Stimulated activated CD4-positive, alpha-beta T cell treated with anti-CD3 and anti-CD28 coated beads, Interleukin-12 subunit alpha, Interleukin-12 subunit beta, amount 100 ng/mL, for 4 hours (primary cell): Measurements from ENCODE around the gene PBX1.

ENCODE experiments used
- DNase-seq: peaks from one replicate; pipeline ENCODE4 v3.0.0-alpha.2; 2020

PBX1 gene

GRCh38 chr1:164564378-164564777 is 5.4 kb downstream of the PBX1 start:
- DNase-seq: no peak

- DNase-seq: no peak
Observed at GRCh38 chr1:164565357-164565756, 6.4 kb downstream of the PBX1 start.

DNA sequence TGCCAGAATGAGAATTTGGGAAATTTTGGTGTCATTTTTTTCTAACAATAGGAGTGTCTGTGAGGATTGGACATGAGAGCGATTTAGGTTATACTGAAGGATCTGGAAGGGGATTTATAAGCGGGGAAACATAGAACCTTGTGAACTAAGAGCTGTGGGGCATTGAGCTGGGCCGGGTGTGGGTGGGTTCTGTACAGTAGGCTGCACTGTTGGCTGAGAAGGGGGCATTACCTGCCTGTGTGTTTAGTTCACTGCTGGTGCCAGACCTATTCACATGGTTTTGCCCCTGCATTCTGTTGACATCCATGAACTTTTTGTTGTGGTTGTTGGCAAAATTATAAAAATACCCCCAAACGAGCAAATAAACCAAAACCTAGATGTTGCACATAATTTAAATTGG is 8.8 kb downstream of the PBX1 start:
- no peak for DNase-seq

- DNase-seq: no peak
Observed at GRCh38 chr1:164569241-164569640, 10.3 kb downstream of the PBX1 start.

DNA sequence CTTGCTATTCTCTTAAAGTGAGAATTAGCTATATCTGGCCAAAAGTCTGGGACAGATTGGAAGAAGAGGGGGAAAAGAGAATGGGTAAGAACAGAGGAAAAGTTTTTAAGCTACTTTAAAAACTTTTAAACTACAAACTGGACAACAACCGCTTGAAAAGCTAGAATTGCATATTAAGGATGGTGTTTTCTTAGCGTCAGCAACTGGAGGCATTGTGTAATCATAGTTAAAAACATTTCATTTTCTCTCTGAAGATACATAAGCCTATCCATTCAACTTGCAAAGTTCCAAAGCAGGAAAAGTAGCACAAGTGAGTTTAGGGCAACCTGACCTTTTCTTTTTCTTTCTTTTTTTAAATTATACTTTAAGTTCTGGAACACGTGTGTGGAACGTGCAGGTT is 10.9 kb downstream of the PBX1 start:
- DNase-seq: no peak

GRCh38 chr1:164571333-164571732 is 12.3 kb downstream of the PBX1 start:
- no peak for DNase-seq

DNA sequence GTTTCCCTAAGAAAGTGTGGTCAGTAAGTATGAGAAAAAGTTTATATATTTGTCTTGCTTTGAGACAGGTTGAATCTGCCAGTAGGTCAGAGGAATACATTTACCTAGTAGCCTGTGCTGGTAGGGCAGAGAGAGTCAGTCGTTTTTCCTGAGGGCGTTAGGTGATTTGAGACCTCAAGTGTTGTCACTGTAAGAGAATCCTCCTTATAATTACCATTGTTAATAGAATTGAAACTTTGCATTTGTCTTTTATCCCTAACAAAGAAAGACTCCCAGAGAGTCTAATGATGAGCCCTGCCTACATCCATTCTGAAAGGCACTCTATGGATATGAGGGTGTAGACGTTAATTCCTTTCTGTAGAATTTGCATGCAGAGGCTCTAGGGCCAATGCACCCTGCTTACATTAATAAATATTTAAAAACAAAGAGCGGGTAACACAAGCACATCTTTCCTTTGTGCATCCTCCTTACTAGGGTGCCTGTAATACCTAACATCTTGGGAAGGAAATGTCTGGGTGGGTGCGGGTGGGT is 16.4 kb downstream of the PBX1 start:
- no peak for DNase-seq

GRCh38 chr1:164576291-164577271 is 17.6 kb downstream of the PBX1 start:
- no peak for DNase-seq

DNA sequence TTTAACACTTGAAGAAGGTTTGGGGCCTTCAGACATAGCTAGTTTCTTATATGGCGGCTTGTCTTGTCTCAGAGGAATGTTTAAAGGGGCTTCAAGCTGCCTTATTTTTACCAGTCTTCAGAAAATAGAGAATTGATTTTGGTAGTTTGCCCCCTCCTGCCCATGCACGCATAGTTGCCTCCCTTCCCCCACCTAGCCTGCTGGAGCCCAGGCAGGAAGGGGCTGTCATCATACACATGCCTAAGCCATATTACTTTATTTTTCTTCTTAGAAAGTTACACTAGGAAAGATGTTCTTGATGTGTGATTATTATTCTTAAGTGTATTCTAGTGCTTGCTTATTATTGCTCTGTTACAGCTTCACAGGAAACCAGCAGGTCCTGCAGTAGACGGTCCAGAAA is 18.3 kb downstream of the PBX1 start:
- DNase-seq: no peak

DNA sequence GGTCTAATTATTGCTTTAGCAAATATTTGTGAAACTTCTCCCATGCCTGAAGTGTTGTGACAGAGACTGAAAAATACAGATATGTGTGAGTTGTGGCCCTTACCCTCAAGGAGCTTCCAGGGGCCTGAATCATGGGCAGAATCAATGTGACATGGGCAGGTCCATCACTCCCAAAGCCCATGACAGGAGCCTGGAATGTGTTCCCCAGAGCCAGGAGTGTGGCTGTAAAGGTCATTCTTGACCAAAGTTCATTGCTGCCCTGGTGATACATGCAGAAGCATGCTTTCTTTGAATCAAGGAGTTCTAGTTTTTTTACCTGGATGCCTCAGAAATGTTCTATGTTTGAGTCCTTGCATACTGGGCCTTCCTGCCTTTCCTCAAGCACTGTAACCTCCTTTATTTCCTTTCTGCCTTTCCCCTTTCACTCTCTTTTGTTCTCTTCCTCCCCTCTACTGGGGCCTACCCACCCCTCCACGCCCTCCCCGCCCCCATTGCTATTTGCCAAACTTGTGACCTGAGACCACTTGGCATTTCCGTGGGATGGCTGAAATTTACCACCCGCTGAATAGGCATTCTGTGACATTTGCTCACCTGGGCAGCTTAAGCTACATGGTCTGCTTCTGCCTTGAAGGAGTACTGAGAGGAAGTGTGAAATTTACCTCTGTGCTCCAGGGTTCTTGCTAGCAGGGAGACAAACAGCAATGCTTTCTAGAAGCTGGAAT is 19.7 kb downstream of the PBX1 start:
- DNase-seq: no peak

DNA sequence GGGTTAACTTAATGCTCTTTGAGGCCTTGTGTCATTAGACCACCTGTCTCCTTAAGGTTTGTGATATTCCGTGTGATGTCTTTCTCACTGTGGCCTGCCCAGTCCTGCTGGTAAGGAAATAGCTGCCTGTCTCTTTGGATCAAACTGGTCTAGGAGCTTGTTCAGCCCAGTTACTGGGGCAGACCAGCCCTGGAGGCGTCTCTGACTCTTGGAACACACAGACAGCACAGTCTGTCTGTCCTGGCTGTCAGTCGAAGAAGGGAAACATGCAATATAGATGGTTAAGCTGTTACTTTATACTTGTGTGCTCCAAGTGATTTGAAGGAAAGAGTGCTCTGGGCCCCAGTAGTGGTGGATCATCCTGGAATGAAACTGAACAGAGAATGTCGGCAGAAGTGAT is 20.4 kb downstream of the PBX1 start:
- DNase-seq: no peak

DNA sequence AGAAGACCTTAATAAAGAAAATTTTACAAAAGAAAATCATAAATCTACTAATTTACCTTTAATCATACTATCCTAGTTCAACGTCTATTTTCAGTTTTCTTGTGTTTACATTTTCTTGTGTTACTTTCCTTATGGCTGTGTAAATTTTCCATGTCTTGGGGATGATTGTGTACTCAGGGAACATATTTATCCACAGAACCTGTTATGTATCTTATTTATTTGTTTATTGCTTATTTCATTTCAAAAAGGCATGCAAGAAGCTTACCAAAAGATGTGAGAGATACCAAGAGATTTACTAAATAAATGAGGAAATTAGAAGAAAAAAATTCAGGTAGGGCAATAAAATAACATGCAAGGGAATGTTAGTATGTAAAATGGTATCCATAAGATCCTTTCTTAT is 22.8 kb downstream of the PBX1 start:
- no peak for DNase-seq

GRCh38 chr1:164583196-164583595 is 24.2 kb downstream of the PBX1 start:
- no peak for DNase-seq

DNA sequence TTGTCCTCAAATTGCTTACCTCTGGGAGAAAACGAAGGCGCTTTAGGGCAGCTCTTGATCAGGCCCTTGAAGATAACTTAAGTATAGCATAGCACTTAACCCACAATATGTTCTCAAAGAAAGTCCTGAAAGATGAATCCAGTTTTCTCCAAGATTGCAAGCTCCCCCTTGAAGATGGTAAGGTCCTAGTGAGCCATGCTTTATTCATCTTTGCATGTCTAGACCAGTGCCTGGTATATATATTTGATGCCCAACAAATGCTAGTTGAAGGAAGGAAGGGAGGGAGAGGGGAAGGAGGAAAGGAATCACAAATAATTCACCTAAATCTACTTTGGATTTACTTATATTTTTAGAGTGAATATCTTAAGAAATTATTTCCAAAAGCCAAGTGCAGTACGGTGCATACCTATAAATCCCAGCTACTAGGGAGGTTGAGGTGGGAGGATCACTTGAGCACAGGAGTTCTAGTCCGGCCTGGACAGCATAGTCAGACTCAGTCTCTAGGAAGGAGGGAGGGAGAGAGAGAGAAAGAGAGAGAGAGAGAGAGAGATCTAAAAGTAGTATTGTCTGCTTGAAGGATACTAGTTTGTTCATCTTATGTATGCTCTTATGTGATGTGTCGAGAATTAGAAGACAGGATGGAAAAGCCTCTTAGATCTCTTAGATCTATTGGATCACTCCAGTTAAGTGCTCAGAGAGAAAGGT is 25.0 kb downstream of the PBX1 start:
- DNase-seq: no peak

GRCh38 chr1:164586591-164586990 is 27.6 kb downstream of the PBX1 start:
- no peak for DNase-seq

GRCh38 chr1:164587617-164588501 is 28.9 kb downstream of the PBX1 start:
- DNase-seq: no peak

GRCh38 chr1:164588516-164589341 is 29.7 kb downstream of the PBX1 start:
- no peak for DNase-seq

GRCh38 chr1:164589408-164589807 is 30.4 kb downstream of the PBX1 start:
- DNase-seq: no peak

DNA sequence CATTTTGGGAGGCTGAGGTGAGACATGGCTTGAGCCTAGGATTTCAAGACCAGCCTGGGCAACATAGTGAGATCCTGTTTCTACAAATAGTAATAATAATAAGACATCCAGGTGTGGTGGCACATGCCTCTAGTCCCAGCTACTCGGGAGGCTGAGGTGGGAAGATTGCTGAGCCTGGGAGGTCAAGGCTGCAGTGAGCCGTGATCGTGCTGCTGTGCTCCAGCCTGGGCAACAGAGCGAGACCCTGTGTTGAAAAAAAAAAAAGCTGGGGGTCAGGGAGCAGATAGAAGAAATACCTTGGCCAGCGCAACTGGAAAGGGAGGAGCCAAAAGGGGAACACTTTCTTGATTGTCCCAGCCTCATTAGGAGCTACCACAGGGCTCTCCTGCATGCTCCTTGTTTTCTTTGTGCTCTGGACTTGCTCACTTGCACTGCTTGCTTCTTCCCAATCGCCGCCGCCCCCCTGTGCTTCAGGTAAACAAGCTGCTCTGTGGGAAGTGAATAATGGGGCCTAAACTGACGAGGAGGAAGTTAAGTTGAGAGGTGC is 31.1 kb downstream of the PBX1 start:
- no peak for DNase-seq

- DNase-seq: no peak
Observed at GRCh38 chr1:164590592-164590991, 31.6 kb downstream of the PBX1 start.

DNA sequence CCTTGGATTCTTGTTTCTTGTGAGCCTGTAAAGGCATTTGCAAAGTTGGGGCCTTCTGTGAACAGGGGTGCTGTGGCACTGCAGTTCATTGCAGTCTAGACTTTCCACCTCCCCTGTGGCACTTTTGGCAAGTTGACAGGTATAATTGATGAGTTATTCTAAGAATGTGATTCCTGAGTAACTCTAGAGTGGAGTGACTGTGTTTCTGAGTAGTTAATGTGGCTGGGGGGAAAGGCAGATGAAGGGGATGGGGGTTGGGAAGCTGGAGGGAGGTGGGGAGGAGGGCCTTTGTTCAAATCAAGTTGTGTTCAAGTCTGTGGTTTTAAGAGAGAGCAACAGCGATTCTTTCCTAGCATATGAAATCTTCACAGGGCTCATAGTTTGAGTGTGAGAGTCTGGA is 32.9 kb downstream of the PBX1 start:
- DNase-seq: no peak
